Hepatocyte (in vitro differentiated cells): ENCODE results near the gene FLVCR1.

Source experiments
- EZH2 ChIP-seq: fragments of 200-600 bp; sonication (generic); IDR thresholded peaks from 2 replicates; pipeline ENCODE4 v1.6.1; 2016; ENCODE audit warnings: antibody characterized with exemption, mild to moderate bottlenecking, borderline replicate concordance
- EZH2phosphoT487 ChIP-seq: fragments of 200-600 bp; sonication (generic); IDR thresholded peaks from one replicate; pipeline ENCODE4 v1.6.1; 2018; ENCODE audit warnings: antibody characterized with exemption, mild to moderate bottlenecking, low read depth, moderate library complexity; ENCODE audit not compliant: unreplicated experiment, severe bottlenecking
- TF ChIP-seq, protein P1 (sequence below): fragments of 200-600 bp; sonication (generic); IDR thresholded peaks from 2 replicates; pipeline ENCODE4 v1.5.1; 2016; ENCODE audit warnings: antibody characterized with exemption, mild to moderate bottlenecking; ENCODE audit not compliant: poor library complexity

DNA sequence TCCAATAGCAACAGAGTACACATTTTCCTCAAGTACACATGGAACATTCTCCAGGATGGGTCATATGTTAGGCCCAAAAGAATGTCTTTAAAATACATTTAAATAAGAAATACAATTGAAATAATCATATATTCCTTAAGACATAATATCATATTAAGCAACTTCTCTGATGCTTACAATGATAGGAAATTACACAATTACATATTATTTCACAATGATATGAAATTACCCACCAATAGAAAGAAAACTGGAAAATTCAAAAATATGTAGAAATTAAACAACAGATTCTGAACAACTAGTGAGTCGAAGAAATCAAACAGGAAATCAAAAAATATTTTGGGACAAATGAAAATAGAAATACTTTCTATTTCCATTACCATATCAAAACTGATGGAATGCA lies 45.6 kb downstream of the FLVCR1 start:
- TF ChIP-seq, protein P1, sequence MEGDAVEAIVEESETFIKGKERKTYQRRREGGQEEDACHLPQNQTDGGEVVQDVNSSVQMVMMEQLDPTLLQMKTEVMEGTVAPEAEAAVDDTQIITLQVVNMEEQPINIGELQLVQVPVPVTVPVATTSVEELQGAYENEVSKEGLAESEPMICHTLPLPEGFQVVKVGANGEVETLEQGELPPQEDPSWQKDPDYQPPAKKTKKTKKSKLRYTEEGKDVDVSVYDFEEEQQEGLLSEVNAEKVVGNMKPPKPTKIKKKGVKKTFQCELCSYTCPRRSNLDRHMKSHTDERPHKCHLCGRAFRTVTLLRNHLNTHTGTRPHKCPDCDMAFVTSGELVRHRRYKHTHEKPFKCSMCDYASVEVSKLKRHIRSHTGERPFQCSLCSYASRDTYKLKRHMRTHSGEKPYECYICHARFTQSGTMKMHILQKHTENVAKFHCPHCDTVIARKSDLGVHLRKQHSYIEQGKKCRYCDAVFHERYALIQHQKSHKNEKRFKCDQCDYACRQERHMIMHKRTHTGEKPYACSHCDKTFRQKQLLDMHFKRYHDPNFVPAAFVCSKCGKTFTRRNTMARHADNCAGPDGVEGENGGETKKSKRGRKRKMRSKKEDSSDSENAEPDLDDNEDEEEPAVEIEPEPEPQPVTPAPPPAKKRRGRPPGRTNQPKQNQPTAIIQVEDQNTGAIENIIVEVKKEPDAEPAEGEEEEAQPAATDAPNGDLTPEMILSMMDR, result no peak
- TF ChIP-seq EZH2 (no peak), EZH2phosphoT487 (no peak)
